ENCODE measurements around the gene ABCC4.
"Not testable (repeated sequence)": the region's sequence is repeated elsewhere in the genome, so short reads cannot be mapped to it uniquely, and the experiment has no call there.

The ABCC4 gene

GRCh38 chr13:95193509-95194230 is 107.6 kb downstream of the ABCC4 start:
- no peak for DNase-seq

GRCh38 chr13:95192998-95193397 is 108.3 kb downstream of the ABCC4 start:
- no peak for DNase-seq

- DNase-seq = not testable (repeated sequence)
Measured at GRCh38 chr13:95192564-95192945, 108.7 kb downstream of the ABCC4 start.

- no peak for DNase-seq
Measured at GRCh38 chr13:95191821-95192563, 109.3 kb downstream of the ABCC4 start.

- no peak for DNase-seq
Measured at GRCh38 chr13:95188128-95188527, 113.1 kb downstream of the ABCC4 start.

GRCh38 chr13:95185851-95186250 is 115.4 kb downstream of the ABCC4 start:
- DNase-seq = no peak

GRCh38 chr13:95185311-95185710 is 115.9 kb downstream of the ABCC4 start:
- peak; percentile 13 for DNase-seq

- DNase-seq = no peak
Measured at GRCh38 chr13:95184317-95184716, 116.9 kb downstream of the ABCC4 start.

GRCh38 chr13:95182570-95183265 is 118.5 kb downstream of the ABCC4 start:
- DNase-seq = no peak

GRCh38 chr13:95181586-95181985 is 119.7 kb downstream of the ABCC4 start:
- no peak for DNase-seq

GRCh38 chr13:95180513-95181245 is 120.6 kb downstream of the ABCC4 start:
- no peak for DNase-seq

- no peak for DNase-seq
Measured at GRCh38 chr13:95176611-95177259, 124.5 kb downstream of the ABCC4 start.

- no peak for DNase-seq
Measured at GRCh38 chr13:95174517-95174916, 126.7 kb downstream of the ABCC4 start.

GRCh38 chr13:95168191-95168590 is 133.1 kb downstream of the ABCC4 start:
- no peak for DNase-seq

GRCh38 chr13:95167003-95167402 is 134.2 kb downstream of the ABCC4 start:
- DNase-seq = not testable (repeated sequence)

- no peak for DNase-seq
Measured at GRCh38 chr13:95164830-95165229, 136.4 kb downstream of the ABCC4 start.

GRCh38 chr13:95160112-95160906 is 140.9 kb downstream of the ABCC4 start:
- DNase-seq = no peak

- DNase-seq = no peak
Measured at GRCh38 chr13:95159458-95159857, 141.8 kb downstream of the ABCC4 start.

GRCh38 chr13:95156208-95156607 is 145.0 kb downstream of the ABCC4 start:
- DNase-seq = no peak

GRCh38 chr13:95155504-95155903 is 145.7 kb downstream of the ABCC4 start:
- no peak for DNase-seq

- DNase-seq = no peak
Measured at GRCh38 chr13:95155093-95155492, 146.2 kb downstream of the ABCC4 start.

- peak; percentile 46 for DNase-seq
Measured at GRCh38 chr13:95154413-95154886, 146.8 kb downstream of the ABCC4 start.
